ENCODE data around the gene NRG3. TPM values are rescaled to one million over a fixed set of nuclear protein-coding genes. Genes with fewer than 3 reads are reported as not detected.

NRG3 gene
- total RNA-seq, 6 donors from 2014 or later = 0.44 to 2.7 (median 1.5) TPM; not detected in 1

DNA sequence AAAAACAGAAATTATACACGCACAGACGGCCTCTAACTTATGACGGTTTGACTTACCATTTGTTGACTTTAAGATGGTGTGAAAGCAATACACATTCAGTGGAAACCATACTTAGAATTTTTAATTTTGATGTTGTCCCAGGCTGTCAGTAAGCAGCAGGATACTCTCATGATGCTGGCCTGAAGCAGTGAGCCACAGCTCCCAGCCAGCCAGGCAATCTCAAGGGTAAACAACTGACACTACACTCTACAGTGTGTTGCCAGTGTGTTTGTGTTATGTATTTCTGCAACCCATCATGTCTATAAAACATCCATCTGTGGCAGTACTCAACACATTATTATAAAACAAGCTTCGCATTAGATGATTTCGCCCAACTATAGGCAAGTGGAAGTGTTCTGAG is 747.5 kb downstream of the NRG3 start:
- 86 to 91% methylated on average over 5 of the region's 5 CpGs for WGBS, 2 donors
- Histone ChIP-seq H3K9me3 (no peaks in the 10 kb centered on the region), H3K36me3 (no peaks in the 10 kb centered on the region), H3K27me3 (no peaks in the 10 kb centered on the region), H3K27ac (no peak overlapping the region), H3K4me3 (no peak overlapping the region), H3K4me1 (no peaks in the 10 kb centered on the region)
- no peak for TF ChIP-seq POLR2A (IDR thresholded peaks at IDR 0.05)
- TF ChIP-seq, protein P1, sequence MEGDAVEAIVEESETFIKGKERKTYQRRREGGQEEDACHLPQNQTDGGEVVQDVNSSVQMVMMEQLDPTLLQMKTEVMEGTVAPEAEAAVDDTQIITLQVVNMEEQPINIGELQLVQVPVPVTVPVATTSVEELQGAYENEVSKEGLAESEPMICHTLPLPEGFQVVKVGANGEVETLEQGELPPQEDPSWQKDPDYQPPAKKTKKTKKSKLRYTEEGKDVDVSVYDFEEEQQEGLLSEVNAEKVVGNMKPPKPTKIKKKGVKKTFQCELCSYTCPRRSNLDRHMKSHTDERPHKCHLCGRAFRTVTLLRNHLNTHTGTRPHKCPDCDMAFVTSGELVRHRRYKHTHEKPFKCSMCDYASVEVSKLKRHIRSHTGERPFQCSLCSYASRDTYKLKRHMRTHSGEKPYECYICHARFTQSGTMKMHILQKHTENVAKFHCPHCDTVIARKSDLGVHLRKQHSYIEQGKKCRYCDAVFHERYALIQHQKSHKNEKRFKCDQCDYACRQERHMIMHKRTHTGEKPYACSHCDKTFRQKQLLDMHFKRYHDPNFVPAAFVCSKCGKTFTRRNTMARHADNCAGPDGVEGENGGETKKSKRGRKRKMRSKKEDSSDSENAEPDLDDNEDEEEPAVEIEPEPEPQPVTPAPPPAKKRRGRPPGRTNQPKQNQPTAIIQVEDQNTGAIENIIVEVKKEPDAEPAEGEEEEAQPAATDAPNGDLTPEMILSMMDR (IDR thresholded peaks at IDR 0.05) = no peak
- no peak for TF ChIP-seq POLR2AphosphoS5 (IDR thresholded peaks at IDR 0.05)
- no peak for TF ChIP-seq EP300 (IDR thresholded peaks at IDR 0.05)
- no peak for DNase-seq
- ATAC-seq (ENCODE audit: low FRiP score in 2 of 2) = no peak

DNA sequence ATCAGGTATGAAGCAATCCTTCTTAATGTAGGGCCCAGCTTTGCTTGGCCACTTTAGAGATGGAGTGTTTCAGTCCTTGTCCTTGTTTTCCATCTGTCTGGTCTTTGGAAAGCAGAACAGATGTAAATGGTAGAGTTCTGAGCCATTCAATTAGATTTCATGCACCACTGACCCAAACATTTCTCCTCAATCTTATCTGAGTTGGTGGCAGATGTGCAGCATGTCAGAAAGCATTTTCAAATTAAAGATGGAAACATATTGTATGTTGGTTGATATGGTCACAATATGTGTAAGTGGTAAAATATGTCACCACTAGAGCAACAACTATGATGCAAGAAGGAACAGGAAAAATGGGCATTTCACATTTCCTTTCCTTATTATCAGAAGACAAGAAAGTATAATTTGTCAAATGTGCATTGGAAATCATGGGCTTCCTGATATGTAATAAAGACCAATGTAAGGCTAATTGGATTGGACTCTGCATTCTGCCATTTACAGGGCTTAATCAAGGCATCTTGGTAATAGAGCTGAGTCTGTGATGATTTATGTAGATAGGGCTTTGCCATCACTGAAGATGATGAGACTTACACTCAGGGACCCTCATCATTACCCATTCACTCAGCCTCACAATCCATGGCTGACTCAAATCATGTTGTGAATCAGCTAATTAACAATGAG is 750.7 kb downstream of the NRG3 start:
- no peak for ATAC-seq (ENCODE audit: low FRiP score in 2 of 2)
- H3K27ac ChIP-seq = no peak overlapping the region
- no peaks in the 10 kb centered on the region for H3K9me3 ChIP-seq
- no peaks in the 10 kb centered on the region for H3K27me3 ChIP-seq
- DNase-seq = no peak
- no peak overlapping the region for H3K4me3 ChIP-seq
- H3K4me1 ChIP-seq = no peaks in the 10 kb centered on the region
- TF ChIP-seq POLR2AphosphoS5 (IDR thresholded peaks at IDR 0.05) (no peak), POLR2A (IDR thresholded peaks at IDR 0.05) (no peak), EP300 (IDR thresholded peaks at IDR 0.05) (no peak)
- TF ChIP-seq, protein P1 (IDR thresholded peaks at IDR 0.05) = no peak
- H3K36me3 ChIP-seq = no peaks in the 10 kb centered on the region

DNA sequence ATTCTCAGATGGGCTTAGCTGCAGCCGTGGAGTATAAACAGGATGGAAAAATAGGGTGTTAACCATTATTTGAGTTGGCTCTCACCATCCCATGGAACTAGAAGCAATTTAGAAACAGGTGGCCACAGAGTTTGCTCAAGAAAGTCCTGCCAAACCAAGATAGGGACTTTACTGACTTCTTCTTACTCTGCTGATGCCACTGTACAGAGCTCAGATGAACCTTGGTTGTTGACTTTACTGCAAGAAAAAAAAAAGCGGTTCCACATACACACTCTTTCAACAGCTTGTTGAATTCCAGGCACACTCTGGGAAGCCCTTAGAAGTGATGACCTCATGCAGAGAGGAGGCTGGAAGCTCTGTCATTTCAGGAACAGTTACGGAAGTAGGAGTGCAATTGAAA is 753.4 kb downstream of the NRG3 start:
- Histone ChIP-seq H3K27ac (no peak overlapping the region), H3K27me3 (no peaks in the 10 kb centered on the region), H3K9me3 (no peaks in the 10 kb centered on the region), H3K36me3 (no peaks in the 10 kb centered on the region), H3K4me3 (no peak overlapping the region), H3K4me1 (no peaks in the 10 kb centered on the region)
- peak in 1 of 2 donors; percentile 21 for DNase-seq
- no peak for ATAC-seq (ENCODE audit: low FRiP score in 2 of 2)
- WGBS, 2 donors = 46 to 49% methylated on average over 3 of the region's 3 CpGs
- TF ChIP-seq EP300 (IDR thresholded peaks at IDR 0.05) (no peak), POLR2A (IDR thresholded peaks at IDR 0.05) (no peak), POLR2AphosphoS5 (IDR thresholded peaks at IDR 0.05) (no peak)
- TF ChIP-seq, protein P1 (IDR thresholded peaks at IDR 0.05) = no peak

DNA sequence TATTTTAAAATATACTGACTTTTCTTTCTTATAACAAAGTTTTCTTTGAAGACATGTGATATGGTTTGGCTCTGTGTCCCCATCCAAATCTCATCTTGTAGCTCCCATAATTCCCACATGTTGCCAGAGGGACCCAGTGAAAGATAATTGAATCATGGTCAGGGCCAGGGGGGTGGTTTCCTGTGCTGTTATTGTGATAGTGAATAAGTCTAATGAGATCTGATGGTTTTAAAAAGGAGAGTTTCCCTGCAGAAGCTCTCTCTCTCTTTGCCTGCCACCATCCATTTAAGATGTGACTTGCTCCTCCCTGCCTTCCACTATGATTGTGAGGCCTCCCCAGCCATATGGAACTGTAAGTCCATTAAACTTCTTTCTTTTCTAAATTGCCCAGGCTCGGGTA is 768.1 kb downstream of the NRG3 start:
- DNase-seq (no peak), ATAC-seq (ENCODE audit: low FRiP score in 2 of 2) (no peak)
- Histone ChIP-seq H3K4me1 (no peaks in the 10 kb centered on the region), H3K27ac (no peak overlapping the region), H3K36me3 (no peaks in the 10 kb centered on the region), H3K27me3 (no peaks in the 10 kb centered on the region), H3K4me3 (no peak overlapping the region), H3K9me3 (no peaks in the 10 kb centered on the region)
- WGBS, 2 donors = 64 to 77% methylated on average over 1 of the region's 1 CpG
- TF ChIP-seq EP300 (IDR thresholded peaks at IDR 0.05) (no peak), POLR2AphosphoS5 (IDR thresholded peaks at IDR 0.05) (no peak), POLR2A (IDR thresholded peaks at IDR 0.05) (no peak)
- TF ChIP-seq, protein P1 (IDR thresholded peaks at IDR 0.05) = no peak

DNA sequence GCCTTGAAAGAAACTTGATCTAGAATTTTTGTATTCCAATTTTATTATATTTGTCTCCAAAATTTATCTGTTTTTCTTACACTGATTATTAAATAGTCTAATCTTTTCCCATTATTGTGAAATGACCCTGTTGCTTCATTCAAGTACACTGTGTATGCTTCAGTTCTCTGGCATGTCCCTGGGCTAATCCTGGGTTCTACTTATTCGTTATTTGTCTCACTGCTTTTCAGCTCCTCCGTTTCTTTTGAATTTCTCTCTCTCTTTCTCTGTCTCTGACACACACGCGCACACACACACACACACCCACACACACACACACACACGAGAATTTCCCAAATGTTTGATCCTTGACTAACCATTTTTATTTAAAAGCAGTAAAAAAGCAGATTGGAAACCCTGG is 768.6 kb downstream of the NRG3 start:
- ATAC-seq (ENCODE audit: low FRiP score in 2 of 2) (peak in 1 of 2 donors; percentile 52), DNase-seq (no peak)
- Histone ChIP-seq H3K27ac (no peak overlapping the region), H3K27me3 (no peaks in the 10 kb centered on the region), H3K36me3 (no peaks in the 10 kb centered on the region), H3K9me3 (no peaks in the 10 kb centered on the region), H3K4me1 (no peaks in the 10 kb centered on the region), H3K4me3 (no peak overlapping the region)
- TF ChIP-seq EP300 (IDR thresholded peaks at IDR 0.05) = no peak
- TF ChIP-seq, protein P1 (IDR thresholded peaks at IDR 0.05) = no peak
- no peak for TF ChIP-seq POLR2AphosphoS5 (IDR thresholded peaks at IDR 0.05)
- TF ChIP-seq POLR2A (IDR thresholded peaks at IDR 0.05) = no peak
- 77 to 81% methylated on average over 5 of the region's 5 CpGs for WGBS, 2 donors

All from upper lobe of left lung (tissue), 6 donors.